Subcutaneous abdominal adipose tissue (tissue), 5 donors: Measurements from ENCODE around the gene CHD2.
"Not testable (repeated sequence)": the region's sequence is repeated elsewhere in the genome, so short reads cannot be mapped to it uniquely, and the experiment has no call there.

Experiments used
- H3K27ac ChIP-seq: one replicate; pipeline ENCODE4 v1.7.0; 2013; ENCODE audit warnings: low read depth, mild to moderate bottlenecking, inconsistent platforms, low read length, moderate library complexity
- H3K27me3 ChIP-seq, 5 donors: one replicate each; pipeline ENCODE4 v1.7.0; 2013; ENCODE audit warnings: low read length in 5 of 5, inconsistent platforms in 1 of 5; ENCODE audit not compliant: control insufficient read depth in 5 of 5, insufficient read depth in 4 of 5
- H3K36me3 ChIP-seq, 5 donors: one replicate each; pipeline ENCODE4 v1.7.0; 2013; ENCODE audit warnings: low read length in 5 of 5; ENCODE audit not compliant: control insufficient read depth in 5 of 5, insufficient read depth in 5 of 5
- H3K4me1 ChIP-seq, 5 donors: one replicate each; pipeline ENCODE4 v1.7.0; 2013; ENCODE audit warnings: low read length in 5 of 5, mild to moderate bottlenecking in 3 of 5, moderate library complexity in 1 of 5; ENCODE audit not compliant: control insufficient read depth in 5 of 5, insufficient read depth in 5 of 5
- H3K4me3 ChIP-seq, 5 donors: one replicate each; pipeline ENCODE4 v1.7.0; 2013; ENCODE audit warnings: low read length in 5 of 5, low read depth in 1 of 5
- H3K9ac ChIP-seq, 5 donors: one replicate each; pipeline ENCODE4 v1.7.0; 2013; ENCODE audit warnings: low read length in 5 of 5, mild to moderate bottlenecking in 4 of 5, moderate library complexity in 3 of 5
- H3K9me3 ChIP-seq, 5 donors: one replicate each; pipeline ENCODE4 v1.7.0; 2013; ENCODE audit warnings: low read length in 5 of 5; ENCODE audit not compliant: control insufficient read depth in 5 of 5
- donor health status: healthy.
- donor health status: healthy.
- donor health status: healthy.
- donor health status: healthy.
- donor health status: healthy.

CHD2 gene

DNA sequence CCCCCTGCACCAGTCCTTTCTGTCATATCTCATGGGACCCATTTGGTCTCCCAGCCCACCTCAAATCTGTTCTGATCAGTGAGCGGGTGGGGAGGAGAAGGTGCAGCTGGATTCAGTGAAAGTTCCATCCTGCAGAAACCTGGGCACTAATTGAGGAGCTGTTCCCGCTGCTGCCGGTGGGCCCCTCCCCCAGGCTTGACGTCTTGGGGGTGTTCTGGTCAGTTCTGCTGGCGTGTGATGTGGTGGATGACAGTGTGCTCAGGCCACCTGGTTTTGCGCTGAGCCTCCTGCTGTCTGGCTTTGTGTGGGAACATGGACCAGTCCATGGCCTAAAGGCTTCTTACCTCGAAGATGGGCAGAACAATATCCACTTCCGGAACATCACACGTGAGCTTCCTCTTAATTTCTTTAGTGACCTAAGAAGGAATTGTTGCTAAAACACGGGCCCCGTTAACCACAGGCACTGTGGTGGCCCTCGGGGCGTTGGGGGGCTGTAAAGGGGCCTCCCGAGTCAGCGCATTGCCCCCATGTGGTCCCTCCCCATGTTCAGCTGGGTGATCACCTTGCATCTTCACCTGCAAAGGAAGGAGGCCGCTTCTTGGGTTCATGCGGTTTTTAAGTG lies 129.2 kb downstream of the CHD2 start:
- Histone ChIP-seq H3K9ac (peak overlapping the region in 2 of 5 donors; percentile 5 to 54), H3K36me3 (peaks cover 4 to 35% (median 32%) of the 10 kb centered on the region in 5 donors), H3K27me3 (no peaks in the 10 kb centered on the region), H3K9me3 (no peaks in the 10 kb centered on the region), H3K4me3 (peak overlapping the region in 1 of 5 donors; percentile 0), H3K27ac (peak overlapping the region; percentile 90), H3K4me1 (peaks cover 9 to 55% (median 46%) of the 10 kb centered on the region in 5 donors)

GRCh38 chr15:93029836-93030429 lies 129.8 kb downstream of the CHD2 start:
- no peaks in the 10 kb centered on the region for H3K9me3 ChIP-seq
- no peak overlapping the region for H3K4me3 ChIP-seq
- peak overlapping the region; percentile 90 for H3K27ac ChIP-seq
- H3K9ac ChIP-seq: peak overlapping the region in 1 of 5 donors; percentile 54
- no peaks in the 10 kb centered on the region for H3K27me3 ChIP-seq
- H3K4me1 ChIP-seq: peaks cover 9 to 54% (median 45%) of the 10 kb centered on the region in 5 donors
- H3K36me3 ChIP-seq: peaks cover 4 to 29% (median 26%) of the 10 kb centered on the region in 5 donors

DNA sequence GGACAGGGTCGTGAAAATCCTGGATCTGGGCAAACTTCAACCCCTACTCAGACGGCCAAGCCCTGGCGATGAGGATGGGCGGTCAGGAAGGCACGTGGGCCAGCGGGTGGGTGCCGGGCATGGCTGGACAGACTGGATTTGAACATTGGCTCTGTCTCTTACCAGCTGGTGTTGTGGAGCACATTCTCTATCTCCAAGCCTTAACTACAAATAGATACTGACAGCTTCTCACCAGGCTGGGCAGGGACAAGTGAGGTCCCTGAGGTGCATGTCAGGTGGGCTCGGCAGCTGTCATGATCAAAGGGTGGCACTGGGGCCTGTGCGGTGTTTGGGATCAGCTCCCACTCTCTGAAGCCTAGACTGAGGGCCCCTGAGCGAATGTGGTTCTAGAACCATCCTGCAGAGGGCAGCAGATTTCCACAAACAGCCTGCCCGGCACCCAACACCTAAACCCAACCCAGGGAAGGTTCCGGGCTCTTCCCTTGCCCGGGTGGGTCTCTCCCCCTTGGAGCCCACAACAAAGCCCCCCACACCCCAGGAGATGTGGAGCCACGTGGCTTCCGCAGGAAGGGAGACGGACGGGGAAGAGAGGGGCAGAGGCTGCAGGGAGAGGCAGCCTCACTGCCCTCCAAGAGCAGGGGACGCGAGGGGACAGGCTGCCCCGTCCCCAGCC lies 130.4 kb downstream of the CHD2 start:
- H3K4me3 ChIP-seq: no peak overlapping the region
- H3K27me3 ChIP-seq: no peaks in the 10 kb centered on the region

GRCh38 chr15:93031103-93031464 lies 131.0 kb downstream of the CHD2 start:
- Histone ChIP-seq H3K4me1 (peaks cover 9 to 50% (median 43%) of the 10 kb centered on the region in 5 donors), H3K27me3 (no peaks in the 10 kb centered on the region), H3K27ac (no peak overlapping the region), H3K9me3 (no peaks in the 10 kb centered on the region), H3K36me3 (peaks cover 0 to 18% (median 15%) of the 10 kb centered on the region in 5 donors), H3K4me3 (no peak overlapping the region), H3K9ac (no peak overlapping the region)

More for the DNA sequence above, 130.4 kb downstream of the CHD2 start:
- Histone ChIP-seq H3K4me1 (peaks cover 9 to 49% (median 42%) of the 10 kb centered on the region in 5 donors), H3K9me3 (no peaks in the 10 kb centered on the region), H3K9ac (no peak overlapping the region), H3K27ac (no peak overlapping the region), H3K36me3 (peaks cover 4 to 23% (median 19%) of the 10 kb centered on the region in 5 donors)

GRCh38 chr15:93031557-93032384 lies 131.6 kb downstream of the CHD2 start:
- H3K9me3 ChIP-seq, H3K4me3 ChIP-seq, H3K27me3 ChIP-seq, H3K27ac ChIP-seq, H3K9ac ChIP-seq: not testable (repeated sequence)
- H3K4me1 ChIP-seq: peaks cover 9 to 49% (median 36%) of the 10 kb centered on the region in 5 donors
- H3K36me3 ChIP-seq: peaks cover 0 to 11% (median 8%) of the 10 kb centered on the region in 5 donors

DNA sequence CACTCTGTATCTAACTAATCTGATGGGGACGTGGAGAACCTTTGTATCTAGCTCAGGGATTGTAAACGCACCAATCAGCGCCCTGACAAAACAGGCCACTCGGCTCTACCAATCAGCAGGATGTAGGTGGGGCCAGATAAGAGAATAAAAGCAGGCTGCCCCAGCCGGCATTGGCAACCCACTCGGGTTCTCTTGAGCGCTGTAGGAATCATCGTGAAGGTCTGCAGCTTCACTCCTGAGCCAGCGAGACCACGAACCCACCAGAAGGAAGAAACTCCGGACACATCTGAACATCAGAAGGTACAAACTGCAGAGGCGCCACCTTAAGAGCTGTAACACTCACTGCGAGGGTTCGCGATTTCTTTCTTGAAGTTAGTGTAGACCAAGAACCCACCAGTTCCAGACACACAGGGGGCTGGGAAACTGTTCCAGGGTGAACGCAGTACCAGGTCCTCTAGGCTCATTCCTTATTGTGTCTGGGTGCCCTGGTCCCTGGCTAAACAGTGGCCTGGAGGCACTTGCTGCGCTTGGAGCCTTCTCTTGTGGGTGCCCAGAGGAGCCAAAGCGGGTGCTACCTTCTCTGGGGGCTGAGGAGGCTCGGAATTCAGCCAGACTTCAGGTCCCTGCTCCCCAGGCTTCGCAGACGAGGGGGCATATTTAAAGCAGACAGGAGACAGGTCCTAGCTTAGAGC lies 132.5 kb downstream of the CHD2 start:
- H3K36me3 ChIP-seq, H3K27me3 ChIP-seq, H3K9ac ChIP-seq, H3K4me3 ChIP-seq, H3K9me3 ChIP-seq, H3K27ac ChIP-seq: not testable (repeated sequence)
- peaks cover 10 to 50% (median 37%) of the 10 kb centered on the region in 5 donors for H3K4me1 ChIP-seq

GRCh38 chr15:93033434-93034045 lies 133.4 kb downstream of the CHD2 start:
- Histone ChIP-seq H3K27ac (no peak overlapping the region), H3K4me3 (no peak overlapping the region), H3K4me1 (peaks cover 9 to 48% (median 35%) of the 10 kb centered on the region in 5 donors), H3K27me3 (no peaks in the 10 kb centered on the region), H3K9me3 (no peaks in the 10 kb centered on the region), H3K36me3 (no peaks in the 10 kb centered on the region), H3K9ac (no peak overlapping the region)

- H3K4me3 ChIP-seq: no peak overlapping the region
- no peaks in the 10 kb centered on the region for H3K36me3 ChIP-seq
- H3K4me1 ChIP-seq: peaks cover 3 to 39% (median 25%) of the 10 kb centered on the region in 5 donors
- no peaks in the 10 kb centered on the region for H3K9me3 ChIP-seq
- no peak overlapping the region for H3K27ac ChIP-seq
- no peaks in the 10 kb centered on the region for H3K27me3 ChIP-seq
- no peak overlapping the region for H3K9ac ChIP-seq
These were observed 134.4 kb downstream of the CHD2 start for GRCh38 chr15:93034512-93034911.
